ENCODE results near the gene NTN3. TPM values are rescaled to one million over a fixed set of nuclear protein-coding genes. Genes with fewer than 3 reads are reported as not detected.

Gene NTN3
- total and polyA plus RNA-seq, 2 of the 4 experiments (the other 2 are of a cell fraction), result 0.18 to 0.38 TPM

- no peaks in the 10 kb centered on the region for H3K9me3 ChIP-seq (ENCODE audit: control insufficient read depth, insufficient read depth, low read length)
- peak overlapping the region; percentile 95 for H2AFZ ChIP-seq (replicated peaks; ENCODE audit: low read length, poor library complexity)
- no peak overlapping the region; the same call in none of the 2 replicates for H3K56ac ChIP-seq (ENCODE audit: extremely low read depth, insufficient read depth, low read length)
- TF ChIP-seq NFE2L2 (IDR thresholded peaks at IDR 0.05; ENCODE audit: low read depth, low read length) (no peak), CEBPB (IDR thresholded peaks at IDR 0.05; ENCODE audit: low read depth, low read length) (no peak), MAZ (IDR thresholded peaks at IDR 0.05; ENCODE audit: borderline replicate concordance, low read depth, low read length) (0 out of 2 replicates have a peak, but pooled peaks have one; percentile 11), POLR2A (IDR thresholded peaks at IDR 0.05; ENCODE audit: low read depth, low read length) (no peak), RFX5 (IDR thresholded peaks at IDR 0.05; ENCODE audit: low read depth, low read length) (no peak), CTCF (conservative IDR thresholded peaks at IDR 0.05; ENCODE audit: low read depth, low read length) (peak; percentile 15; the same call in 1 of the 2 replicates), RCOR1 (IDR thresholded peaks at IDR 0.05; ENCODE audit: insufficient replicate concordance, low read length) (no peak), USF2 (IDR thresholded peaks at IDR 0.05; ENCODE audit: low read depth, low read length) (no peak), BHLHE40 (IDR thresholded peaks at IDR 0.05; ENCODE audit: low read depth, low read length) (no peak)
- POLR2A ChIA-PET (ENCODE audit: unreplicated experiment), result no interaction called here
- H2BK120ac ChIP-seq (ENCODE audit: low read depth, low read length), result peak overlapping the region; percentile 46; the same call in 1 of the 2 replicates
- H4K8ac ChIP-seq (ENCODE audit: low read depth in 2 of 2, low read length in 2 of 2), result peak overlapping the region; percentile 21 to 75; a peak in 2 of 4 replicates
- peak overlapping the region; percentile 48 for H2BK5ac ChIP-seq (ENCODE audit: low read depth, low read length, poor library complexity, severe bottlenecking)
- peak overlapping the region; percentile 97 for H2AK9ac ChIP-seq (replicated peaks; ENCODE audit: low read depth, low read length, poor library complexity)
- peak overlapping the region; percentile 72 for H3K9ac ChIP-seq (ENCODE audit: low read depth, low read length)
- H3K18ac ChIP-seq (ENCODE audit: low read depth, low read length), result no peak overlapping the region
- H4K5ac ChIP-seq (ENCODE audit: low read depth, low read length), result no peak overlapping the region
- peak overlapping the region; percentile 27; the same call in 1 of the 2 replicates for H3K27ac ChIP-seq (ENCODE audit: insufficient read depth, low read length)
- peak overlapping the region; percentile 92 for H3K4me2 ChIP-seq (ENCODE audit: low read depth, low read length)
- H3K36me3 ChIP-seq (ENCODE audit: control insufficient read depth, insufficient read depth, low read length), result no peaks in the 10 kb centered on the region
- peaks cover 8% of the 10 kb centered on the region for H3K9me1 ChIP-seq (ENCODE audit: insufficient read depth, low read length)
- H4K20me1 ChIP-seq (ENCODE audit: insufficient read depth, low read length), result no peaks in the 10 kb centered on the region
- dilution Hi-C loops (cut with HindIII; ENCODE audit: low sequenced_read_pairs, unreplicated experiment) (no loop called here), in situ Hi-C loops (cut with MboI; ENCODE audit: low sequenced_read_pairs) (no loop called here), intact Hi-C loops (cut with micrococcal nuclease) (no loop called here)
- BruUV-seq (replicated peaks), result no TSS peak
- peak overlapping the region; percentile 50 for H3K4me3 ChIP-seq (ENCODE audit: insufficient read depth, low read depth, low read length)
- no peaks in the 10 kb centered on the region; the same call in 1 of the 2 replicates for H3K27me3 ChIP-seq (ENCODE audit: control insufficient read depth, insufficient read depth, low read length)
- peak overlapping the region; percentile 68 for H4K91ac ChIP-seq (ENCODE audit: insufficient read depth, low read depth, low read length)
- CTCF ChIA-PET, result interaction anchor here (1.2 kb wide), 1 partner anchor 34 kb away, joined by 4 read pairs; no protein-coding TSS in a partner anchor
- WGBS, 2 experiments (ENCODE audit: extremely low coverage in 2 of 2, insufficient read length in 1 of 2), result 1% methylated on average over 32 of the region's 80 CpGs; no CpG with 5 or more reads in 1 of the 2 experiments
- H2BK20ac ChIP-seq (ENCODE audit: low read depth, low read length), result no peak overlapping the region
- peak overlapping the region; percentile 71; the same call in 1 of the 2 replicates for H3K23ac ChIP-seq (ENCODE audit: low read depth, low read length)
- H3K4ac ChIP-seq (ENCODE audit: low read depth, low read length), result peak overlapping the region; percentile 94
- H2AK5ac ChIP-seq (ENCODE audit: low read depth, low read length), result peak overlapping the region; percentile 91; the same call in 1 of the 2 replicates
- H3K14ac ChIP-seq (replicated peaks; ENCODE audit: low read depth, low read length), result peak overlapping the region; percentile 85
- ATAC-seq (ENCODE audit: low read depth) (peak; percentile 79), DNase-seq (peak; percentile 72)
- 0 out of 3 replicates have a peak overlapping the region, but pooled peaks have one; percentile 13 for H2BK15ac ChIP-seq (ENCODE audit: low read depth, low read length)
- peaks cover 16% of the 10 kb centered on the region for H3K4me1 ChIP-seq (ENCODE audit: control insufficient read depth, insufficient read depth, low read length)
- peaks cover 0 to 8% of the 10 kb centered on the region in 2 experiments; a peak in 1 of 4 replicates for H3K79me1 ChIP-seq (ENCODE audit: low read depth in 1 of 2, low read length in 2 of 2)
Observed at GRCh38 chr16:2467528-2468232, 3.4 kb upstream of the NTN3 start.

Data from IMR-90 (cell line).